IMR-90 (cell line): Measurements from ENCODE around the gene ARHGAP23. TPM values are rescaled to one million over a fixed set of nuclear protein-coding genes. Genes with fewer than 3 reads are reported as not detected.
A peak's percentile ranks its signal among the peaks of the same experiment; 100 is the strongest.

Experiments
- ATAC-seq: fragments of 200-7000 bp; cut with Tn5 transposase; 2 replicates; pipeline ENCODE4 v1.9.1; 2020; ENCODE audit warnings: low read depth, mild to moderate bottlenecking, moderate library complexity
- BruUV-seq: library from RNA; stranded (reverse); fragments of 400-500 nt; replicated peaks from 2 replicates; lab custom pipeline; 2021; lab: Mats Ljungman, UMichigan
- CTCF ChIA-PET: fragments of 300-600 bp; formaldehyde crosslinking; extraction: SDS; loops from one replicate; lab custom pipeline; 2021; ENCODE audit warnings: antibody characterized with exemption; lab: Yijun Ruan, JAX
- POLR2A ChIA-PET: fragments of 300-600 bp; sonication (Branson Sonifier 250); formaldehyde crosslinking; loops from one replicate; lab custom pipeline; 2022; ENCODE audit warnings: antibody characterized with exemption; ENCODE audit not compliant: unreplicated experiment; lab: Charles Lee
- DNase-seq: peaks from one replicate; pipeline ENCODE4 v3.0.0; 2013
- H2AFZ ChIP-seq: replicated peaks from 2 replicates; pipeline ENCODE3; 2013; ENCODE audit warnings: low read length, mild to moderate bottlenecking; ENCODE audit not compliant: poor library complexity
- H2AK5ac ChIP-seq: 2 replicates; pipeline ENCODE4 v1.6.1; 2013; ENCODE audit warnings: low read depth, low read length, inconsistent platforms
- H2AK9ac ChIP-seq: replicated peaks from 2 replicates; pipeline ENCODE3; 2013; ENCODE audit warnings: mild to moderate bottlenecking, low read depth, low read length, moderate library complexity; ENCODE audit not compliant: poor library complexity
- H2BK120ac ChIP-seq: 2 replicates; pipeline ENCODE4 v1.6.1; 2013; ENCODE audit warnings: low read depth, low read length, inconsistent platforms
- H2BK15ac ChIP-seq: 3 replicates; pipeline ENCODE4 v1.6.1; 2013; ENCODE audit warnings: low read depth, low read length, inconsistent platforms
- H2BK20ac ChIP-seq: 2 replicates; pipeline ENCODE4 v1.6.1; 2013; ENCODE audit warnings: low read depth, mild to moderate bottlenecking, inconsistent platforms, low read length, moderate library complexity
- H2BK5ac ChIP-seq: 2 replicates; pipeline ENCODE4 v1.6.1; 2013; ENCODE audit warnings: mild to moderate bottlenecking, low read depth, low read length, inconsistent platforms; ENCODE audit not compliant: poor library complexity, severe bottlenecking
- H3K14ac ChIP-seq: replicated peaks from 2 replicates; pipeline ENCODE4 v1.6.1; 2013; ENCODE audit warnings: low read depth, low read length, inconsistent platforms
- H3K18ac ChIP-seq: 2 replicates; pipeline ENCODE4 v1.6.1; 2013; ENCODE audit warnings: low read depth, low read length, control low read depth
- H3K23ac ChIP-seq: 2 replicates; pipeline ENCODE4 v1.6.1; 2013; ENCODE audit warnings: low read depth, low read length, inconsistent platforms
- H3K27ac ChIP-seq: 2 replicates; pipeline ENCODE4 v1.5.1; 2013; ENCODE audit warnings: mild to moderate bottlenecking, control low read depth, low read length; ENCODE audit not compliant: insufficient read depth
- H3K27me3 ChIP-seq: 2 replicates; pipeline ENCODE4 v1.6.1; 2013; ENCODE audit warnings: low read length; ENCODE audit not compliant: control insufficient read depth, insufficient read depth
- H3K36me3 ChIP-seq: 2 replicates; pipeline ENCODE4 v1.6.1; 2013; ENCODE audit warnings: low read length, mixed read lengths; ENCODE audit not compliant: control insufficient read depth, insufficient read depth
- H3K4ac ChIP-seq: 2 replicates; pipeline ENCODE4 v1.6.1; 2013; ENCODE audit warnings: low read depth, low read length, inconsistent platforms
- H3K4me1 ChIP-seq: 2 replicates; pipeline ENCODE4 v1.6.1; 2013; ENCODE audit warnings: low read length, mixed read lengths; ENCODE audit not compliant: control insufficient read depth, insufficient read depth
- H3K4me2 ChIP-seq: 2 replicates; pipeline ENCODE4 v1.6.1; 2013; ENCODE audit warnings: low read depth, mild to moderate bottlenecking, control low read depth, low read length, moderate library complexity
- H3K4me3 ChIP-seq: 2 replicates; pipeline ENCODE4 v1.5.1; 2013; ENCODE audit warnings: low read depth, mild to moderate bottlenecking, control low read depth, low read length, moderate library complexity; ENCODE audit not compliant: insufficient read depth
- H3K56ac ChIP-seq: 2 replicates; pipeline ENCODE4 v1.6.1; 2013; ENCODE audit warnings: low read length, inconsistent platforms; ENCODE audit not compliant: insufficient read depth; ENCODE audit errors: extremely low read depth
- H3K79me1 ChIP-seq, 2 experiments: 2 replicates each; pipeline ENCODE4 v1.6.1; 2013; ENCODE audit warnings: low read length in 2 of 2, inconsistent platforms in 1 of 2, low read depth in 1 of 2
- H3K9ac ChIP-seq: 2 replicates; pipeline ENCODE4 v1.6.1; 2013; ENCODE audit warnings: low read depth, low read length, control low read depth
- H3K9me1 ChIP-seq: 2 replicates; pipeline ENCODE4 v1.6.1; 2013; ENCODE audit warnings: low read length, inconsistent platforms; ENCODE audit not compliant: insufficient read depth
- H3K9me3 ChIP-seq: 2 replicates; pipeline ENCODE4 v1.6.1; 2013; ENCODE audit warnings: low read length; ENCODE audit not compliant: control insufficient read depth, insufficient read depth
- H4K20me1 ChIP-seq: 2 replicates; pipeline ENCODE4 v1.6.1; 2013; ENCODE audit warnings: low read length, inconsistent platforms; ENCODE audit not compliant: insufficient read depth
- H4K5ac ChIP-seq: 2 replicates; pipeline ENCODE4 v1.6.1; 2013; ENCODE audit warnings: mild to moderate bottlenecking, low read depth, low read length, control low read depth
- H4K8ac ChIP-seq, 2 experiments: 2 replicates each; pipeline ENCODE4 v1.6.1; 2013; ENCODE audit warnings: low read depth in 2 of 2, low read length in 2 of 2, control low read depth in 1 of 2, inconsistent platforms in 1 of 2
- H4K91ac ChIP-seq: 2 replicates; pipeline ENCODE4 v1.6.1; 2013; ENCODE audit warnings: low read depth, low read length, inconsistent platforms; ENCODE audit not compliant: insufficient read depth
- BHLHE40 ChIP-seq: fragments of 150-350 bp; IDR thresholded peaks from 2 replicates; pipeline ENCODE4 v1.6.1; 2016; ENCODE audit warnings: mild to moderate bottlenecking, low read depth, low read length
- CEBPB ChIP-seq: IDR thresholded peaks from 2 replicates; pipeline ENCODE4 v1.6.1; 2012; ENCODE audit warnings: low read depth, low read length, improper control_type of control experiment
- CHD1 ChIP-seq: IDR thresholded peaks from 2 replicates; pipeline ENCODE4 v1.6.1; 2012; ENCODE audit warnings: low read depth, low read length, improper control_type of control experiment
- ELK1 ChIP-seq: fragments of 150-350 bp; IDR thresholded peaks from 2 replicates; pipeline ENCODE4 v1.6.1; 2016; ENCODE audit warnings: low read depth, mild to moderate bottlenecking, low read length, moderate library complexity, borderline replicate concordance
- RFX5 ChIP-seq: IDR thresholded peaks from 2 replicates; pipeline ENCODE4 v1.8.0; 2012; ENCODE audit warnings: low read depth, mild to moderate bottlenecking, low read length, moderate library complexity
- USF2 ChIP-seq: fragments of 150-350 bp; IDR thresholded peaks from 2 replicates; pipeline ENCODE4 v1.6.1; 2017; ENCODE audit warnings: mild to moderate bottlenecking, antibody characterized with exemption, low read length, low read depth
- WGBS, 2 experiments: methylation state at CpG; one replicate each; pipeline versions ENCODE4 v1.1.5 to v1.1.7; 2013; ENCODE audit warnings: missing lambda C conversion rate in 2 of 2; ENCODE audit not compliant: insufficient read length in 1 of 2; ENCODE audit errors: extremely low coverage in 2 of 2; 5-methylcytosine and 5-hydroxymethylcytosine counted together
- dilution Hi-C: fragments of 300-500 bp; cut with HindIII; formaldehyde crosslinking; loops from one replicate; pipeline ENCODE4 v1.14.3; 2018; ENCODE audit warnings: low sequenced_read_pairs; ENCODE audit not compliant: unreplicated experiment
- in situ Hi-C: fragments of 300-500 bp; cut with MboI; formaldehyde crosslinking; loops from 3 replicates; pipeline ENCODE4 v1.14.3; 2019; ENCODE audit warnings: low sequenced_read_pairs, inconsistent platforms, mixed read lengths
- intact Hi-C: fragments of 100-400 bp; cut with micrococcal nuclease; formaldehyde crosslinking; loops from 2 replicates; pipeline ENCODE4 v1.10.0; 2022
- polyA plus RNA-seq, 3 experiments: library from polyadenylated mRNA; depleted of rRNA; stranded (reverse); fragments of >200 nt; gene quantifications; 2 replicates each; pipeline ENCODE4 v1.2.3, GENCODE V29; 2012; ENCODE audit warnings: low replicate concordance in 1 of 3
- total RNA-seq: library from RNA; depleted of rRNA; stranded (reverse); fragments of >200 nt; gene quantifications from 2 replicates; pipeline ENCODE4 v1.2.3, GENCODE V29; 2012

Gene ARHGAP23
- total and polyA plus RNA-seq, 2 of the 4 experiments (the other 2 are of a cell fraction) = 9.3 to 43.3 TPM

- peak; percentile 30; the same call in 1 of the 2 replicates for TF ChIP-seq USF2
Measured at GRCh38 chr17:38557836-38558727, 129.8 kb downstream of the ARHGAP23 start (continued).

GRCh38 chr17:38558728-38559050 is 130.4 kb downstream of the ARHGAP23 start:
- Histone ChIP-seq H3K4me3 (no peak overlapping the region), H3K9me3 (peaks cover 6% of the 10 kb centered on the region; the same call in 1 of the 2 replicates), H3K27ac (no peak overlapping the region), H2BK20ac (no peak overlapping the region), H4K8ac (no peak overlapping the region), H4K91ac (no peak overlapping the region), H3K18ac (no peak overlapping the region), H3K27me3 (peaks cover 70% of the 10 kb centered on the region), H3K4me1 (peaks cover 2% of the 10 kb centered on the region; the same call in 1 of the 2 replicates), H2AK5ac (no peak overlapping the region), H2BK120ac (no peak overlapping the region), H3K4ac (no peak overlapping the region), H3K79me1 (no peaks in the 10 kb centered on the region), H4K5ac (no peak overlapping the region), H3K23ac (no peak overlapping the region), H2BK15ac (no peak overlapping the region), H2BK5ac (no peak overlapping the region), H4K20me1 (peaks cover 8% of the 10 kb centered on the region; the same call in 1 of the 2 replicates), H3K56ac (no peak overlapping the region), H3K4me2 (peak overlapping the region; percentile 69; the same call in 1 of the 2 replicates), H3K9me1 (0 out of 2 replicates have a peak, but pooled peaks cover 2% of the 10 kb centered on the region), H3K9ac (no peak overlapping the region), H2AFZ (peak overlapping the region; percentile 74), H2AK9ac (no peak overlapping the region), H3K36me3 (no peaks in the 10 kb centered on the region), H3K14ac (no peak overlapping the region)
- no CpG with 5 or more reads among the region's 10 CpGs for WGBS, 2 experiments
- ChIA-PET POLR2A (no interaction called here), CTCF (interaction anchor here (0.7 to 1.8 kb wide), 13 partner anchors 8 to 111 kb away, joined by 3 to 17 read pairs (median 5); no protein-coding TSS in a partner anchor)
- no peak for DNase-seq
- TF ChIP-seq CHD1 (no peak), RFX5 (no peak), CEBPB (no peak), ELK1 (no peak), BHLHE40 (no peak)
- in situ Hi-C loops = no loop called here
- no peak for ATAC-seq
- no TSS peak for BruUV-seq
- dilution Hi-C loops = no loop called here
- intact Hi-C loops = loop anchor here (1.0 kb wide), 1 partner anchor 109 kb away; no protein-coding TSS in a partner anchor
